Prostate gland (tissue), 2 donors: ENCODE measurements around the gene SLC2A2. TPM values are rescaled to one million over a fixed set of nuclear protein-coding genes. Genes with fewer than 3 reads are reported as not detected.

ENCODE experiments used
- DNase-seq: peaks from one replicate; pipeline ENCODE4 v3.0.0-alpha.2; 2019; ENCODE audit warnings: low spot score
- H3K27ac ChIP-seq, 2 donors: fragments of 200-600 bp; sonication (generic); 2 replicates each; pipeline ENCODE4 v1.5.1; 2017 to 2019
- H3K27me3 ChIP-seq: fragments of 200-600 bp; sonication (generic); replicated peaks from 2 replicates; pipeline ENCODE4 v1.5.1; 2019; ENCODE audit not compliant: insufficient read depth
- H3K36me3 ChIP-seq, 2 donors: fragments of 200-600 bp; sonication (generic); 1 replicate in 1 of 2; 2 replicates in 1 of 2; pipeline versions ENCODE4 v1.5.1 to v1.8.1; 2017 to 2019
- H3K4me1 ChIP-seq: fragments of 200-600 bp; sonication (generic); replicated peaks from 2 replicates; pipeline ENCODE4 v1.5.1; 2019
- H3K4me3 ChIP-seq, 2 donors: fragments of 200-600 bp; sonication (generic); 2 replicates each; pipeline ENCODE4 v1.5.1; 2017 to 2019
- H3K9me3 ChIP-seq: fragments of 200-600 bp; sonication (generic); 2 replicates; pipeline ENCODE4 v1.5.1; 2017
- CTCF ChIP-seq, 4 experiments: fragments of 200-600 bp in 2 of 4; fragments of 450-650 bp in 2 of 4; sonication (generic) in 2 of 4; IDR thresholded peaks; 1 replicate in 3 of 4; 2 replicates in 1 of 4; pipeline ENCODE4 v1.5.1; 2016 to 2019; ENCODE audit warnings: antibody characterized with exemption in 4 of 4, mild to moderate bottlenecking in 2 of 4, moderate library complexity in 2 of 4
- POLR2A ChIP-seq: fragments of 450-650 bp; IDR thresholded peaks from one replicate; pipeline ENCODE4 v1.6.1; 2016; ENCODE audit warnings: antibody characterized with exemption, mild to moderate bottlenecking
- POLR2AphosphoS5 ChIP-seq: sonication (generic); formaldehyde crosslinking; IDR thresholded peaks from one replicate; pipeline ENCODE4 v1.6.1; 2017; ENCODE audit warnings: antibody characterized with exemption
- whole genome bisulfite sequencing: methylation state at CpG from one replicate; pipeline ENCODE4 v1.1.5; 2018; 5-methylcytosine and 5-hydroxymethylcytosine counted together
- intact Hi-C: fragments of 100-400 bp; cut with DNase I; formaldehyde crosslinking; loops from one replicate; pipeline ENCODE4 v1.14.2; 2022
- total RNA-seq, 2 donors: library from RNA; depleted of rRNA; stranded (reverse); fragments of >200 nt; gene quantifications; one replicate each; pipeline ENCODE4 v1.1.0, GENCODE V29; 2016

SLC2A2 gene
- total RNA-seq, 2 donors from 2014 or later: not detected

GRCh38 chr3:170967126-170967525 is 59.4 kb downstream of the SLC2A2 start:
- Histone ChIP-seq H3K27me3 (no peaks in the 10 kb centered on the region), H3K27ac (no peak overlapping the region), H3K9me3 (no peaks in the 10 kb centered on the region), H3K4me3 (no peak overlapping the region), H3K36me3 (no peaks in the 10 kb centered on the region), H3K4me1 (no peaks in the 10 kb centered on the region)
- intact Hi-C loops: loop anchor here (10.0 kb wide), 1 partner anchor 198 kb away; no protein-coding TSS in a partner anchor
- 84% methylated on average over 1 of the region's 1 CpG for WGBS
- no peak for DNase-seq
- no peak for TF ChIP-seq POLR2A
- TF ChIP-seq POLR2AphosphoS5: no peak
- no peak for TF ChIP-seq CTCF (IDR thresholded peaks at IDR 0.05)

GRCh38 chr3:170966495-170966894 is 60.0 kb downstream of the SLC2A2 start:
- Histone ChIP-seq H3K27ac (no peak overlapping the region), H3K9me3 (no peaks in the 10 kb centered on the region), H3K4me1 (no peaks in the 10 kb centered on the region), H3K36me3 (no peaks in the 10 kb centered on the region), H3K4me3 (no peak overlapping the region), H3K27me3 (no peaks in the 10 kb centered on the region)
- no peak for DNase-seq
- TF ChIP-seq POLR2A: no peak
- TF ChIP-seq POLR2AphosphoS5: no peak
- TF ChIP-seq CTCF (IDR thresholded peaks at IDR 0.05): no peak
- WGBS: 35% methylated on average over 1 of the region's 1 CpG
- intact Hi-C loops: loop anchor here (10.0 kb wide), 1 partner anchor 198 kb away; no protein-coding TSS in a partner anchor

GRCh38 chr3:170962411-170962810 is 64.1 kb downstream of the SLC2A2 start:
- Histone ChIP-seq H3K27me3 (no peaks in the 10 kb centered on the region), H3K9me3 (no peaks in the 10 kb centered on the region), H3K4me3 (no peak overlapping the region), H3K4me1 (no peaks in the 10 kb centered on the region), H3K27ac (no peak overlapping the region), H3K36me3 (no peaks in the 10 kb centered on the region)
- no peak for DNase-seq
- intact Hi-C loops: loop anchor here (10.0 kb wide), 1 partner anchor 202 kb away; no protein-coding TSS in a partner anchor
- TF ChIP-seq CTCF (IDR thresholded peaks at IDR 0.05): no peak
- TF ChIP-seq POLR2A: no peak
- TF ChIP-seq POLR2AphosphoS5: no peak

GRCh38 chr3:170961616-170962400 is 64.7 kb downstream of the SLC2A2 start:
- H3K36me3 ChIP-seq: no peaks in the 10 kb centered on the region
- no peak for DNase-seq
- no peaks in the 10 kb centered on the region for H3K9me3 ChIP-seq
- H3K27me3 ChIP-seq: no peaks in the 10 kb centered on the region
- TF ChIP-seq CTCF (IDR thresholded peaks at IDR 0.05) (peak in 3 of 4 experiments; percentile 30 to 73 (median 66)), POLR2AphosphoS5 (no peak), POLR2A (no peak)
- H3K27ac ChIP-seq: no peak overlapping the region
- WGBS: 38% methylated on average over 4 of the region's 4 CpGs
- no peak overlapping the region for H3K4me3 ChIP-seq
- intact Hi-C loops: loop anchor here (2.0 to 10.0 kb wide), 2 partner anchors 203 to 605 kb away; no protein-coding TSS in a partner anchor
- H3K4me1 ChIP-seq: no peaks in the 10 kb centered on the region

GRCh38 chr3:170959457-170959856 is 67.1 kb downstream of the SLC2A2 start:
- Histone ChIP-seq H3K27me3 (no peaks in the 10 kb centered on the region), H3K4me3 (no peak overlapping the region), H3K36me3 (no peaks in the 10 kb centered on the region), H3K9me3 (no peaks in the 10 kb centered on the region), H3K27ac (no peak overlapping the region), H3K4me1 (no peaks in the 10 kb centered on the region)
- intact Hi-C loops: no loop called here
- no peak for TF ChIP-seq CTCF (IDR thresholded peaks at IDR 0.05)
- no peak for TF ChIP-seq POLR2A
- TF ChIP-seq POLR2AphosphoS5: no peak
- no peak for DNase-seq
- 89% methylated on average over 1 of the region's 1 CpG for WGBS
